NCI-H82 (cell line): Measurements from ENCODE around the gene CDCP1.

Experiments
- DNase-seq: peaks from one replicate; lab custom pipeline; 2025; lab: John Stamatoyannopoulos, UW

The CDCP1 gene

GRCh38 chr3:45137656-45138181 is 8.5 kb downstream of the CDCP1 start:
- no peak for DNase-seq

GRCh38 chr3:45135959-45136358 is 10.2 kb downstream of the CDCP1 start:
- no peak for DNase-seq

GRCh38 chr3:45134758-45135521 is 11.2 kb downstream of the CDCP1 start:
- DNase-seq: no peak

- DNase-seq: no peak
Observed at GRCh38 chr3:45132568-45133211, 13.5 kb downstream of the CDCP1 start.

- no peak for DNase-seq
Observed at GRCh38 chr3:45131201-45131600, 15.0 kb downstream of the CDCP1 start.

- DNase-seq: no peak
Observed at GRCh38 chr3:45130476-45130875, 15.7 kb downstream of the CDCP1 start.

GRCh38 chr3:45128950-45129349 is 17.2 kb downstream of the CDCP1 start:
- DNase-seq: no peak

- DNase-seq: no peak
Observed at GRCh38 chr3:45127130-45127822, 18.9 kb downstream of the CDCP1 start.

- DNase-seq: no peak
Observed at GRCh38 chr3:45126730-45127129, 19.4 kb downstream of the CDCP1 start.

- no peak for DNase-seq
Observed at GRCh38 chr3:45125550-45126026, 20.6 kb downstream of the CDCP1 start.

- DNase-seq: no peak
Observed at GRCh38 chr3:45124956-45125355, 21.2 kb downstream of the CDCP1 start.

- no peak for DNase-seq
Observed at GRCh38 chr3:45124352-45124751, 21.8 kb downstream of the CDCP1 start.

- DNase-seq: no peak
Observed at GRCh38 chr3:45123581-45124269, 22.5 kb downstream of the CDCP1 start.

- DNase-seq: no peak
Observed at GRCh38 chr3:45123030-45123429, 23.1 kb downstream of the CDCP1 start.

- DNase-seq: no peak
Observed at GRCh38 chr3:45120359-45121158, 25.6 kb downstream of the CDCP1 start.

- no peak for DNase-seq
Observed at GRCh38 chr3:45119824-45120358, 26.3 kb downstream of the CDCP1 start.

- no peak for DNase-seq
Observed at GRCh38 chr3:45119376-45119775, 26.8 kb downstream of the CDCP1 start.

- no peak for DNase-seq
Observed at GRCh38 chr3:45118615-45119071, 27.5 kb downstream of the CDCP1 start.

GRCh38 chr3:45116350-45116749 is 29.8 kb downstream of the CDCP1 start:
- DNase-seq: no peak

GRCh38 chr3:45113625-45114050 is 32.5 kb downstream of the CDCP1 start:
- no peak for DNase-seq

- no peak for DNase-seq
Observed at GRCh38 chr3:45112939-45113338, 33.2 kb downstream of the CDCP1 start.
